Measurements from ENCODE around the gene SLC10A3.
"Not testable (repeated sequence)": the region's sequence is repeated elsewhere in the genome, so short reads cannot be mapped to it uniquely, and the experiment has no call there.

Gene SLC10A3

DNA sequence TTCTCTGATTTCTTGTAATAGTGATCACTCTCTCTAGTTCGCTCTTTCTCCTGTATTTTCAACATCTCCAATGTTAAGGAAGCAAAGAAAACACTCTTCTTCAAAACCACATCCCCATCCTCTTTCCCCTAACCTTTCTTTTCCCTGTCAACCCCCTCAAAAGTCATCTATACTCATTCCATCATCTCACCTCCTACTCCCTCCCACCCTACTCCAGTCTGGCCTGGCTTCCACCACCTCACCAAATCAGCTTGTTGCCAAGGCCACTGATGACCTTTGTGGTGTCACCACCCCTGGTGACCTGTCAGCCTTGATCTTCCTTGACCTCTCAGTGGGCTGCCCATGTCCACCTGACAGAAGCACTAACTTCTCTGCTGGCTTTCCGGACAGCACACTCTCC lies 23.3 kb upstream of the SLC10A3 start:
- in situ Hi-C loops (cut with HindIII; ENCODE audit: low pct_ligation_motif_present, low pct_unique_long_range_greater_than_20kb, low sequenced_read_pairs) = no loop called here
- no peak for DNase-seq

- in situ Hi-C loops (cut with HindIII; ENCODE audit: low pct_ligation_motif_present, low pct_unique_long_range_greater_than_20kb, low sequenced_read_pairs) = no loop called here
These were observed 22.6 kb upstream of the SLC10A3 start for GRCh38 chrX:154512879-154513553.

DNA sequence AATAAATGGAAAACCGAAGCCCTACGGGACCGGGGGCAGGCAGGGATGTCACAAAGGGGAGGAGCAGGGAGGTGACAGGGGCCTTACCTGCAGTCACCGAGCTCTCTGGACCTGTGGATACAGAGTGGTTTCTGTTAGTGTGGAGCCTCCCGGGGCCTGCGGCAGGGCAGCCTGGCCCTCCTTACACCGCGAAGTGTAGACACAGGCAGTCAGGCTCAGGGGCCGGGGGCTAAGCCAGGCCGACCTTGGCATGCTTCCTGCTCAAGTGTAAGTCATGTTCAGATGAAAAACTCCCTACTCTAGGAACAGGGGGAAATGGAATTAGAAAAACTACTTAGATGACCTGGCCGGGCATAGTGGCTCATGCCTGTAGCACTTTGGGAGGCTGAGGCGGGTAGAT lies 21.3 kb upstream of the SLC10A3 start:
- in situ Hi-C loops (cut with HindIII; ENCODE audit: low pct_ligation_motif_present, low pct_unique_long_range_greater_than_20kb, low sequenced_read_pairs) = no loop called here

More at GRCh38 chrX:154512879-154513553, 22.6 kb upstream of the SLC10A3 start:
- no peak for DNase-seq

DNA sequence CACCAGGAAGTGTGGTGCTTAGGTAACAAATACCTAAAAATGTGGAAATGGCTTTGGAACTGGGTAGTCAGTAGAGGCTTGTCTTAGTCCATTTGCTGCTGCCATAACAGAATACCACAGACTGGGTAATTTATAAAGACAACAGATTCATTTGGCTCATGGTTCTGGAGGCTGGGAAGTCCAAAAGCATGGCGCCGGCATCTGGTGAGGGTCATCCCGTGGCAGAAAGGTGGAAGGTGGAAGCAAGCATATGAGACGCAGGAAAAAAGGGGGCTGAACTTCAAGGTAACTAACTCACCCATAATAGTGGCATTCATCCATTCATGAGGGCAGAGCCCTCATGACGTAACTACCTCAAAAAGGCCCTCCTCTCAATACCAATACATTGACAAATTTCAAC lies 19.0 kb upstream of the SLC10A3 start:
- in situ Hi-C loops (cut with HindIII; ENCODE audit: low pct_ligation_motif_present, low pct_unique_long_range_greater_than_20kb, low sequenced_read_pairs) = no loop called here
- DNase-seq = no peak

More for the DNA sequence above, 21.3 kb upstream of the SLC10A3 start:
- DNase-seq = no peak

DNA sequence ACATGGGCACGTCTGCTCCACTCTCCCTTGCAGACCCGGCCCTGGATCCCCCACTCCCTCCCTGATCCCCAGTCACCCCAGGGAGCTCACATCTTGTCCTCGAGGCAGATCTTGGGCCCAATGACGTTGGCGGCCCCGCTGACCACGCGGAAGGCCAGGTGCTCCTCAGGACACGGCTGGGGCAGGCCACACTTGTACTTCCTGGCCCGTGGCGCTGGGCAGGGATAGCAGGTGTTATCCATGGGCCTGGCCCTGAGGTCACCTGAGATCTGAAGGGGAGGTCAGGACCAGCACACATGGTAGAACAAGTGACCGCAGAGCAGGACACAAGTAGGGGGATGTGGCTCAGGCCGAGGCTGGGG lies 17.9 kb upstream of the SLC10A3 start:
- no peak for DNase-seq
- in situ Hi-C loops (cut with HindIII; ENCODE audit: low pct_ligation_motif_present, low pct_unique_long_range_greater_than_20kb, low sequenced_read_pairs) = no loop called here

DNA sequence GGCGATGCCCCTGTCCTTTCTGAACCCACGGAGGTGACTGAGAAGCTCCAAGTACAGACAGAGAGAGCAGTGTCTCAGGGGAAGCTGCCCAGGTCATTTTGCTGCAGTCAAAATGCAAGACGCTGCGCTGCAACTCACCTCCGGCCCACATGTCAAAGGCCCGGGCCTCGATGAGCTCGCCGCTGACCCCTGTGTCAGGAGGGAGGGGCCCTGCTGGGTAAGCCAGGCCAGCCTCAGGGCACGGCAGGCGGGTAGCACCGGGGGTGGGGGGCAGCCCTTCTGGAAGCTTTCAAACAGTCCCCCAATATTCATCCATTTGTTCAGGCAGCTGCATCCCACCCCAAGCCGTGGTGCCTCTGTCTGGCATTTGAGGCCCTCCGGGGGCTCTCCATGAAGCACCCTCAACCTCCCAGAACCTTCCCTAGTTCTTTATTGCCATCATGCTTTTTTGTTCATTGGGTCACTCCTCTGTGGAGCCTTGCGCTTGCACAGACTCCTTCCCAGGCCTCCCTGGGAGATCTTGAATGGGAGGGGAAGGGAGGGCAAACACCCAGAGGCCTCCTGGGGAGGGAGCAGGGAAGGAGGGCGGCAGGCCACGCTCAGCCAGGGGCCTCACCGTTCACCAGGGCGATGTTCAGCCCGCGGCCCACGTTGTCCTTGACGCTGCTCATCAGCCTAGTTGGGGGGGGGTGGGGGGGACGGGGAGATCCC lies 17.4 kb upstream of the SLC10A3 start:
- in situ Hi-C loops (cut with HindIII; ENCODE audit: low pct_ligation_motif_present, low pct_unique_long_range_greater_than_20kb, low sequenced_read_pairs) = no loop called here
- DNase-seq = no peak

GRCh38 chrX:154506483-154507332 lies 16.3 kb upstream of the SLC10A3 start:
- in situ Hi-C loops (cut with HindIII; ENCODE audit: low pct_ligation_motif_present, low pct_unique_long_range_greater_than_20kb, low sequenced_read_pairs) = no loop called here
- no peak for DNase-seq

DNA sequence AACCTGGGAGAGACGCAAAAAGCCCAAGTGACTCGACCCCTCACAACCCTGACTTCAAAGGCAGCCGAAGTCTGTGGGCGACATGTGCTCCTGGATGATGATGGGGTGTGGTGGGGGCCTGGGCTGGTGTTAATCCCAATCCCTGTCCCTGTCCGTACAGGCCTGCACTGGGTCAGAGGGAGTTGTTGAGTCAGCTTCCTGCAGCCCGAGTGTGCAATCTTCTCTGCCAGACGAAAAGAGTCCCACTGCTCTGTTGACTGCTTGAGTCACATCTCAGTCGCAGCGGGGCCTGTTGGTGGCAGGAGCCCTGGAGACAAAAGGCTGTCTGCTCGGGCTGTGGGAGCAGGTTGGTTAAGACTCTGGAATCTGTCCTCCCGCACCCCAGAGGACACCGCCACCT lies 15.3 kb upstream of the SLC10A3 start:
- no peak for DNase-seq
- in situ Hi-C loops (cut with HindIII; ENCODE audit: low pct_ligation_motif_present, low pct_unique_long_range_greater_than_20kb, low sequenced_read_pairs) = no loop called here

- in situ Hi-C loops (cut with HindIII; ENCODE audit: low pct_ligation_motif_present, low pct_unique_long_range_greater_than_20kb, low sequenced_read_pairs) = no loop called here
- no peak for DNase-seq
These were observed 12.6 kb upstream of the SLC10A3 start for GRCh38 chrX:154502989-154503388.

- DNase-seq = no peak
- in situ Hi-C loops (cut with HindIII; ENCODE audit: low pct_ligation_motif_present, low pct_unique_long_range_greater_than_20kb, low sequenced_read_pairs) = no loop called here
These were observed 11.7 kb upstream of the SLC10A3 start for GRCh38 chrX:154502098-154502497.

DNA sequence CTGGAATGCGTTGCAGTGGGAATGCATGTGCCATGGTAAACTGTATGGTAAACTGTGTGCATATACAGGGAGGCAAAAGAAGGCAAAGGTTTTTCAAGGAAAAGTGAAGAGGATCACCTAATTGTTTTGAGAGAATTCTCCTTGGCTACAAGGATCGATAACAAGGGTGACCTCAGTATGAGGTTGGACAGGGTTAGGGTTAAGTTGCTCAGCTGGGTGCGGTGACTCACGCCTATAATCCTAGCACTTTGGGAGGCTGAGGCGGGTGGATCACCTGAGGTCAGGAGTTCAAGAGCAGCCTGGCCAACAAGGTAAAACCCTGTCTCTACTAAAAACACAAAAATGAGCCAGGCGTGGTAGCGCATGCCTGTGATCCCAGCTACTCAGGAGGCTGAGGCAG lies 11.0 kb upstream of the SLC10A3 start:
- in situ Hi-C loops (cut with HindIII; ENCODE audit: low pct_ligation_motif_present, low pct_unique_long_range_greater_than_20kb, low sequenced_read_pairs); DNase-seq: not testable (repeated sequence)

DNA sequence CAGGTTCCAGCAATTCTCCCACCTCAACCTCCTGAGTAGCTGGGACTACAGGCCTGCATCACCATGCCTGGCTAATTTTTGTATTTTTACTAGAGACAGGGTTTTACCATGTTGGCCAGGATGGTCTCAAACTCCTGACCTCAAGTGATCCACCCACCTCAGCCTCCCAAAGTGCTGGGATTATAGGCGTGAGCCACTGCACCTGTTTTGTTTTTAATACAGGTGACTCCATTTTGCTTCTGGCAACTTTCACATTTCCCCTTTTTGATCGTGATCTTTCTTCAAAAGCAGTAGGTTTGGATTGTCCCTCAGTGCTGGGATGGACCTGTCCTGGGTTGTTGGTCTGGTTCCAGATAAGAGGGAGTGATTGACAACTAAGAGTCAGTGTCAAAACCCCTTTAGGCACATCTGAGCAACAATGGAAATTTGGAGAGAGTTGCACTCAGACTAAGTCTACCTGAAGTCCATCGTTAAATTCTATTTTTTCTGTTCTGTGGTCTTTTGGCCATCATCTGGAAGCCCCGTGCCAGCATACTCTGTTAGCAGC lies 6.2 kb upstream of the SLC10A3 start:
- DNase-seq; in situ Hi-C loops (cut with HindIII; ENCODE audit: low pct_ligation_motif_present, low pct_unique_long_range_greater_than_20kb, low sequenced_read_pairs): not testable (repeated sequence)

DNA sequence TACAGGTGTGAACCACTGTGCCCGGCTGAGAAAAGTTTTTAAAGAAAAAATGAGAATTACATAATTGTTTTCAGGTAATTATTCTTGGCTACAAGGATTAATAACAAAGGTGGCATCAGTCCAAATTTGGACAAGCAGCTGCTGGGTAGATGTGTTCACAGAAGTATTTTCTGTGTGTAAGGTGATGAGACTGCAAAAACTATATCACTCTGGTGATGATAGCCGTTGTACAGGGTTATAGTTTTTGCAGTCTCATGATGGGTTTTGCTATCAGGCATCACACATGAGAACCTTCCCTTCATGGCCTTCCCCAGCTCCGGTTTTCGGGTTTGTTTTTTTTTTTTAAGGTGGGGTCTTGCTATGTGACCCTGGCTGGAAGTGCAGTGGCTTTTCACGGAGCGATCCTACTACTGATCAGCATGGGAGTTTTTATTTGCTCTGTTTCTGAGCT lies 5.1 kb upstream of the SLC10A3 start:
- no peak for DNase-seq
- in situ Hi-C loops (cut with HindIII; ENCODE audit: low pct_ligation_motif_present, low pct_unique_long_range_greater_than_20kb, low sequenced_read_pairs) = no loop called here

- DNase-seq = no peak
- in situ Hi-C loops (cut with HindIII; ENCODE audit: low pct_ligation_motif_present, low pct_unique_long_range_greater_than_20kb, low sequenced_read_pairs) = no loop called here
These were observed 4.3 kb upstream of the SLC10A3 start for GRCh38 chrX:154494715-154495114.

- DNase-seq = peak; percentile 26
- in situ Hi-C loops (cut with HindIII; ENCODE audit: low pct_ligation_motif_present, low pct_unique_long_range_greater_than_20kb, low sequenced_read_pairs) = no loop called here
These were observed 412 bp downstream of the SLC10A3 start for GRCh38 chrX:154490021-154490413.

DNA sequence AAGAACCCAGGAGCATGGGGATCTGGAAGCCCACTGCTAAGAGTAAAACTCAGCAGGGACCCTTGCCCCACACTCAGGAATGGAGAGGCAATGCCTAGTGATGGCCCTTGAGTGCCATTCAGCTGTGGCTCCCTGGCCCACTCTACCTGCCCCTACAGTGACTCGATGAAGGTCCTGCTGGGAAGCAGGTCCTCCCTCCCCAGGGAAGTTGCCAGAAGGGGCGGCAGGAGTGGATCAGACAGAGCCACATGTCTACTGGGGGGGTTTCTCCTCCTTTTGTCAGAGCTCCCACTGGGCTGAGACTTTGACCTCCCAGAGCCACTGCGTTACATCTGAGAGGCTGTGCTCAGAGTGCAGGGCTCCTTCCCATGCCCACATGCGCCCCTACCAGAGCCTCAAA lies 1.2 kb downstream of the SLC10A3 start:
- in situ Hi-C loops (cut with HindIII; ENCODE audit: low pct_ligation_motif_present, low pct_unique_long_range_greater_than_20kb, low sequenced_read_pairs) = no loop called here
- DNase-seq = no peak

DNA sequence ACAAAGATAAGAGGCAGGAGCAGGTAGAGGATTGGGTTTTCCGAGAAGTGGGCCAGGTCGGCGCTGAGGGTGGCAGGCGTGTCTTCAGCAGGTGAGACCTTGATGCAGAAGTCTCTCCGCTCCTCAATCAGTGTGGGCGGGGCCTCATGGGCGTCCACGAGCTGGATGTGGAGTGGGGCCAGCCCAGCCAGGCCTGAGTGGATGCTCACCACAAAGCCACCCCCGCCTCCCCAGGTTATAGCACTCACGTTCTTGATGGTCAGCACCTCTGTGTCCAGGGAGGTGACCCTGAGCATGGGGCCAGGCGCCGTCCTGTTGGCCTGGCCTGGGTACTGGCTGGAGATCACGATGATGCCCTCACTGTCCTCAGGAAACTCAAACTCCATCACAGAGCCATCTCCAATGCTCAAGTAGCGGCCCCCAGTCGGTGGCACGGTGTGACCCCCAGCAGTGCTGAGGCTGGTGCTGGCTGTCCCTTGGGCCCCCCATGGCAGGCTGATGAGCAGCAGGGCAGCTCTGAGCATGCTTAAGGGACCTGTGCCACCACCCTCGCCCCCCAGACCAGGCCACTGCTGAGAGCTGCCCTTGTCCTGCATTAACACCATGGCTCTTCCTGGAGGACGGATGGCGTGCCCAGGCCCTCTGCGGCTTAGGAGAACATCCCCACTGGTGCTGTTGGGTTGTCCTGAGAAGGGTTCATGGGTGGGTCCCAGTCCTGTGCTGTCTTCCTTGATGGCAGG lies 1.9 kb downstream of the SLC10A3 start:
- in situ Hi-C loops (cut with HindIII; ENCODE audit: low pct_ligation_motif_present, low pct_unique_long_range_greater_than_20kb, low sequenced_read_pairs) = no loop called here
- DNase-seq = no peak

- DNase-seq = no peak
- in situ Hi-C loops (cut with HindIII; ENCODE audit: low pct_ligation_motif_present, low pct_unique_long_range_greater_than_20kb, low sequenced_read_pairs) = no loop called here
These were observed 2.7 kb downstream of the SLC10A3 start for GRCh38 chrX:154487518-154488290.

Data from ACHN (cell line).